Fibroblast of lung (primary cell): ENCODE results near the gene FSD2. TPM values are rescaled to one million over a fixed set of nuclear protein-coding genes. Genes with fewer than 3 reads are reported as not detected.

Source experiments
- DNase-seq, 2 donors: peaks; one replicate each; pipeline versions ENCODE4 v3.0.0 to v3.0.0-alpha.2; 2010; ENCODE audit warnings: low read depth in 2 of 2
- H2AFZ ChIP-seq: 2 replicates; pipeline ENCODE4 v1.5.1; 2012; ENCODE audit warnings: low read length, control low read depth, inconsistent platforms
- H3K27ac ChIP-seq: 2 replicates; pipeline ENCODE4 v1.5.1; 2011; ENCODE audit warnings: low read length, control low read depth; ENCODE audit not compliant: insufficient read depth
- H3K27me3 ChIP-seq: 2 replicates; pipeline ENCODE4 v1.5.1; 2011; ENCODE audit warnings: mild to moderate bottlenecking, low read length; ENCODE audit not compliant: control insufficient read depth, insufficient read depth
- H3K36me3 ChIP-seq: 2 replicates; pipeline ENCODE4 v1.5.1; 2011; ENCODE audit warnings: low read length; ENCODE audit not compliant: control insufficient read depth, insufficient read depth
- H3K4me1 ChIP-seq: 2 replicates; pipeline ENCODE4 v1.5.1; 2011; ENCODE audit warnings: low read length; ENCODE audit not compliant: control insufficient read depth, insufficient read depth; ENCODE audit errors: extremely low read depth
- H3K4me2 ChIP-seq: 2 replicates; pipeline ENCODE4 v1.5.1; 2011; ENCODE audit warnings: low read length, control low read depth; ENCODE audit not compliant: insufficient read depth; ENCODE audit errors: extremely low read depth
- H3K4me3 ChIP-seq, 4 experiments: fragments of 200-600 bp in 1 of 4; sonication (generic) in 1 of 4; replicated peaks in 1 of 4; 2 replicates each; pipeline ENCODE4 v1.5.1; 2011 to 2016; ENCODE audit warnings: low read length in 4 of 4, low read depth in 3 of 4, mild to moderate bottlenecking in 3 of 4, control low read depth in 2 of 4, inconsistent platforms in 1 of 4, mixed read lengths in 1 of 4; ENCODE audit not compliant: insufficient read depth in 1 of 4; ENCODE audit errors: control extremely low read depth in 1 of 4
- H3K79me2 ChIP-seq: 2 replicates; pipeline ENCODE4 v1.5.1; 2012; ENCODE audit warnings: mild to moderate bottlenecking, low read length, inconsistent platforms; ENCODE audit not compliant: control insufficient read depth, insufficient read depth
- H3K9ac ChIP-seq: 2 replicates; pipeline ENCODE4 v1.5.1; 2011; ENCODE audit warnings: mild to moderate bottlenecking, low read length, control low read depth; ENCODE audit not compliant: insufficient read depth
- H3K9me3 ChIP-seq: 2 replicates; pipeline ENCODE4 v1.5.1; 2012; ENCODE audit warnings: low read depth, low read length; ENCODE audit not compliant: control insufficient read depth, insufficient read depth
- H4K20me1 ChIP-seq: 2 replicates; pipeline ENCODE4 v1.5.1; 2011; ENCODE audit warnings: low read length; ENCODE audit not compliant: control insufficient read depth, insufficient read depth; ENCODE audit errors: extremely low read depth
- CTCF ChIP-seq, 2 donors: IDR thresholded peaks in 1 of 2; conservative IDR thresholded peaks in 1 of 2; 1 replicate in 1 of 2; 2 replicates in 1 of 2; pipeline ENCODE4 v1.5.1; 2011 to 2012; ENCODE audit warnings: low read length in 2 of 2, control low read depth in 1 of 2, inconsistent platforms in 1 of 2, low read depth in 1 of 2, mild to moderate bottlenecking in 1 of 2
- EZH2 ChIP-seq: IDR thresholded peaks from 2 replicates; pipeline ENCODE4 v1.5.1; 2012; ENCODE audit warnings: low read length, control low read depth, mild to moderate bottlenecking; ENCODE audit errors: missing control alignments
- polyA plus RNA-seq, 2 donors: library from polyadenylated mRNA; depleted of rRNA in 1 of 2; stranded (reverse) in 1 of 2; unstranded in 1 of 2; fragments of >200 nt; gene quantifications; 2 replicates each; pipeline ENCODE4 v1.2.1, GENCODE V29; 2011 to 2012; ENCODE audit warnings: missing spikeins in 1 of 2
- total RNA-seq: library from RNA; depleted of rRNA; stranded (reverse); fragments of >200 nt; gene quantifications from 2 replicates; pipeline ENCODE4 v1.2.1, GENCODE V29; 2014

The FSD2 gene
- total and polyA plus RNA-seq, 2 donors (not counting 1 experiment from before 2014, with no cell fraction given): not detected

- Histone ChIP-seq H3K4me3 (no peak overlapping the region), H3K79me2 (no peaks in the 10 kb centered on the region), H3K4me1 (peaks cover 2% of the 10 kb centered on the region), H3K36me3 (no peaks in the 10 kb centered on the region), H3K27ac (no peak overlapping the region), H3K9me3 (no peaks in the 10 kb centered on the region), H3K9ac (no peak overlapping the region), H2AFZ (no peak overlapping the region), H4K20me1 (no peaks in the 10 kb centered on the region), H3K4me2 (no peak overlapping the region), H3K27me3 (no peaks in the 10 kb centered on the region)
- no peak for DNase-seq
- TF ChIP-seq CTCF (conservative IDR thresholded peaks at IDR 0.05 in 1 of 2, IDR thresholded peaks at IDR 0.05 in 1 of 2; ENCODE audit: low read depth in 1 of 2, low read length in 2 of 2): no peak
Measured at GRCh38 chr15:82714016-82714415, 91.9 kb downstream of the FSD2 start.

GRCh38 chr15:82712036-82712435, 93.8 kb downstream of the FSD2 start:
- H4K20me1 ChIP-seq: no peaks in the 10 kb centered on the region
- H3K79me2 ChIP-seq: no peaks in the 10 kb centered on the region
- no peaks in the 10 kb centered on the region for H3K27me3 ChIP-seq
- H3K9me3 ChIP-seq: no peaks in the 10 kb centered on the region
- no peak overlapping the region for H3K4me3 ChIP-seq
- H2AFZ ChIP-seq: no peak overlapping the region
- no peak for DNase-seq
- TF ChIP-seq EZH2: no peak
- no peak for TF ChIP-seq CTCF (conservative IDR thresholded peaks at IDR 0.05 in 1 of 2, IDR thresholded peaks at IDR 0.05 in 1 of 2; ENCODE audit: low read depth in 1 of 2, low read length in 2 of 2)
- no peaks in the 10 kb centered on the region for H3K36me3 ChIP-seq
- H3K4me2 ChIP-seq: no peak overlapping the region
- H3K4me1 ChIP-seq: peaks cover 2% of the 10 kb centered on the region
- H3K27ac ChIP-seq: no peak overlapping the region
- no peak overlapping the region for H3K9ac ChIP-seq

- H3K4me2 ChIP-seq: no peak overlapping the region
- no peak overlapping the region for H3K9ac ChIP-seq
- H3K27ac ChIP-seq: no peak overlapping the region
- no peaks in the 10 kb centered on the region for H3K36me3 ChIP-seq
- no peak overlapping the region for H2AFZ ChIP-seq
- H3K9me3 ChIP-seq: no peaks in the 10 kb centered on the region
- H3K27me3 ChIP-seq: no peaks in the 10 kb centered on the region
- H3K4me1 ChIP-seq: peaks cover 2% of the 10 kb centered on the region
- H4K20me1 ChIP-seq: no peaks in the 10 kb centered on the region
- DNase-seq: no peak
- H3K79me2 ChIP-seq: no peaks in the 10 kb centered on the region
- no peak overlapping the region for H3K4me3 ChIP-seq
- no peak for TF ChIP-seq EZH2
- no peak for TF ChIP-seq CTCF (conservative IDR thresholded peaks at IDR 0.05 in 1 of 2, IDR thresholded peaks at IDR 0.05 in 1 of 2; ENCODE audit: low read depth in 1 of 2, low read length in 2 of 2)
Measured at GRCh38 chr15:82710926-82711490, 94.9 kb downstream of the FSD2 start.
